Measurements from ENCODE around the gene IL3RA. TPM values are rescaled to one million over a fixed set of nuclear protein-coding genes. Genes with fewer than 3 reads are reported as not detected.

Gene IL3RA
- total and polyA plus RNA-seq, 3 donors from 2014 or later: 3.4 to 5.5 (median 4.6) TPM

DNA sequence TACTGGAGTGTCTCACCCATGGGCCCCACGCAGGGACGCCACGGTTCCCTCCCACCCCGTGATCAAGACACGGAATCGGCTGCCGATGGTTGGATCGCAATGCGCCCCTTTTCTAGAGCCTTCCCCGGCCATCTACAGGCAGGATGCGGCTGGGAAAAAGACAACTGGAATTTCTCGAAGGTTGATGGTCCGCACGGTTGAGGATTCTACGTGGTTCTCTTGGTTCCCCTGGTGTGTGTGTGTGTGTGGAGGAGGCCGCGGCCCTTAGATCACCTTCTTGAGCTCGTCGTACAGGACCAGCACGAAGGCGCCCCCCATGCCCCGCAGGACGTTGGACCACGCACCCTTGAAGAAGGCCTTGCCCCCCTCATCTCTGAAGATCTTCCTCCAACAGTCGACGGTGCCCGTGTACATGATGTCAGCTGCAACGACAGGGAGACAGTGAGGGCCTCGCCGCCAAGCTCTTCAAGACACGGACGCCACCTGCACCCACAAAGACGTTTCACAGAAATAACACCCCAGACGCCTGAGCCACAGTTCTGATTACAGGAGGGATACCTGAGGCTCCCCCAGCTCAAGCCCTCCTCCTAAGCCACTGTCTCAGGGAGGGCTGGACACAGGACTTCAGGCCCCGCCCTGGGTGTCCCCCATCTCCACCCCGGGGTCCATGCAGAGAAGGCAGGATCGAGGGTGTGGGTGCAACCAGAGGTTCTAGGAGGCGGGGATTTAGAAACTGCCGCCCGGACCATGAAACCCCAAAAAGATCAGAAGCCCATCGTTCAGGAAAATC is 49.9 kb downstream of the IL3RA start:
- H3K36me3 ChIP-seq (ENCODE audit: low read depth, missing control alignments): no peaks in the 10 kb centered on the region
- no peak overlapping the region for H3K27ac ChIP-seq
- no peaks in the 10 kb centered on the region for H3K9me3 ChIP-seq
- DNase-seq: peak; percentile 12
- WGBS, 2 donors: 95 to 96% methylated on average over 41 of the region's 41 CpGs
- peaks cover 12% of the 10 kb centered on the region for H3K4me1 ChIP-seq
- intact Hi-C loops (cut with DNase I; ENCODE audit: low total_unique reads): no loop called here
- H3K27me3 ChIP-seq: no peaks in the 10 kb centered on the region
- TF ChIP-seq POLR2A (IDR thresholded peaks at IDR 0.05): no peak
- TF ChIP-seq CTCF (IDR thresholded peaks at IDR 0.05): no peak
- H3K4me3 ChIP-seq: no peak overlapping the region

GRCh38 chrX:1387141-1387776 is 50.7 kb downstream of the IL3RA start:
- Histone ChIP-seq H3K9me3 (no peaks in the 10 kb centered on the region), H3K27me3 (no peaks in the 10 kb centered on the region), H3K27ac (no peak overlapping the region), H3K4me1 (peaks cover 12% of the 10 kb centered on the region), H3K4me3 (no peak overlapping the region), H3K36me3 (ENCODE audit: low read depth, missing control alignments) (no peaks in the 10 kb centered on the region)
- TF ChIP-seq POLR2A (IDR thresholded peaks at IDR 0.05) (no peak), CTCF (IDR thresholded peaks at IDR 0.05) (no peak)
- WGBS, 2 donors: 90 to 94% methylated on average over 4 to 43 of the region's 43 CpGs
- peak; percentile 11 for DNase-seq
- intact Hi-C loops (cut with DNase I; ENCODE audit: low total_unique reads): no loop called here

DNA sequence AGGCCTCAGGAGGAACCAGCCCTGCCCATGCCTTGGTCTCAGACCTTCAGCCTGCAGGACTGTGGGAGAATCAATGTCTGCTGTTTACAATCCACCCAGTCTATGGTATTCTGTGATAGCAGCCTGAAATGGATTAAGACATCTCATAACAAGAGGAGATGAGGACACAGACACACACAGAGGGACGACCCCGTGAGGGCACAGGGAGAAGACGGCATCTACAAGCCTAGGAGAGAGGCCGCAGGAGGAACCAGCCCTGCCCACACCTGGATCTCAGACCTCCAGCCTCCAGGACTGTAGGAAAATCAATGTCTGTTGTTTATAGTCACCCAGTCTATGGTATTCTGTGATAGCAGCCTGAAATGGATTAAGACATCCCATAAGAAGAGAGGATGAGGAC is 52.1 kb downstream of the IL3RA start:
- Histone ChIP-seq H3K4me3 (no peak overlapping the region), H3K36me3 (ENCODE audit: low read depth, missing control alignments) (no peaks in the 10 kb centered on the region), H3K27ac (no peak overlapping the region), H3K27me3 (no peaks in the 10 kb centered on the region), H3K4me1 (peaks cover 17% of the 10 kb centered on the region), H3K9me3 (no peaks in the 10 kb centered on the region)
- TF ChIP-seq POLR2A (IDR thresholded peaks at IDR 0.05) (no peak), CTCF (IDR thresholded peaks at IDR 0.05) (no peak)
- WGBS, 2 donors: 77 to 88% methylated on average over 4 of the region's 4 CpGs
- no peak for DNase-seq
- intact Hi-C loops (cut with DNase I; ENCODE audit: low total_unique reads): no loop called here

GRCh38 chrX:1389181-1389992 is 52.8 kb downstream of the IL3RA start:
- DNase-seq: peak; percentile 13
- Histone ChIP-seq H3K4me1 (peaks cover 24% of the 10 kb centered on the region), H3K27ac (no peak overlapping the region), H3K4me3 (no peak overlapping the region), H3K9me3 (no peaks in the 10 kb centered on the region), H3K27me3 (no peaks in the 10 kb centered on the region), H3K36me3 (ENCODE audit: low read depth, missing control alignments) (no peaks in the 10 kb centered on the region)
- intact Hi-C loops (cut with DNase I; ENCODE audit: low total_unique reads): no loop called here
- no peak for TF ChIP-seq POLR2A (IDR thresholded peaks at IDR 0.05)
- no peak for TF ChIP-seq CTCF (IDR thresholded peaks at IDR 0.05)
- 81 to 91% methylated on average over 19 to 51 of the region's 51 CpGs for WGBS, 2 donors
